Mammary epithelial cell (primary cell): ENCODE data around the gene BPGM.

ENCODE experiments used
- EZH2 ChIP-seq: IDR thresholded peaks from 2 replicates; pipeline ENCODE4 v1.6.1; 2012; ENCODE audit warnings: low read length, inconsistent platforms, borderline replicate concordance
- TF ChIP-seq, protein P1 (sequence below), 2 donors: IDR thresholded peaks in 1 of 2; conservative IDR thresholded peaks in 1 of 2; 2 replicates each; pipeline ENCODE4 v1.5.1; 2011 to 2012; ENCODE audit warnings: inconsistent platforms in 2 of 2, low read length in 2 of 2, mild to moderate bottlenecking in 2 of 2, control low read depth in 1 of 2, low read depth in 1 of 2; ENCODE audit not compliant: insufficient read depth in 1 of 2; ENCODE audit errors: extremely low read depth in 1 of 2

DNA sequence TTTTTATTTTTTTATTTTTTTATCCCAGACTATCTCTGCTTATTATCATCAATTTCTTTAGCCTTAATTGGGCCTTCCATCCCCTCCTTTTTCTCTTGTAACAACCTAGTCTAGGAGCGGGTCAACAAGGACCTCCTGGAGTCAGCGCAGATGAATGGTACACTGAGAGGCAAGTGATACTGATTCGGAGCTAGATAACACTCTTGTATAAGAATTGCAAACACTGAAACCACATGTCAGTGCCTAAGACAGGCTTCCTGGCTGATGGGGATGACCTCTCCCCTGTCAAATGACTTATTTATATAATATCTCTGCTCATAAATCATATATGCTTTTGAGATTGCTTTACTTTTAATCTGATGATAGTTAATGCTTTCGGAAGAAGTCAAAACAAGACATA is 22.7 kb downstream of the BPGM start:
- TF ChIP-seq, protein P1, sequence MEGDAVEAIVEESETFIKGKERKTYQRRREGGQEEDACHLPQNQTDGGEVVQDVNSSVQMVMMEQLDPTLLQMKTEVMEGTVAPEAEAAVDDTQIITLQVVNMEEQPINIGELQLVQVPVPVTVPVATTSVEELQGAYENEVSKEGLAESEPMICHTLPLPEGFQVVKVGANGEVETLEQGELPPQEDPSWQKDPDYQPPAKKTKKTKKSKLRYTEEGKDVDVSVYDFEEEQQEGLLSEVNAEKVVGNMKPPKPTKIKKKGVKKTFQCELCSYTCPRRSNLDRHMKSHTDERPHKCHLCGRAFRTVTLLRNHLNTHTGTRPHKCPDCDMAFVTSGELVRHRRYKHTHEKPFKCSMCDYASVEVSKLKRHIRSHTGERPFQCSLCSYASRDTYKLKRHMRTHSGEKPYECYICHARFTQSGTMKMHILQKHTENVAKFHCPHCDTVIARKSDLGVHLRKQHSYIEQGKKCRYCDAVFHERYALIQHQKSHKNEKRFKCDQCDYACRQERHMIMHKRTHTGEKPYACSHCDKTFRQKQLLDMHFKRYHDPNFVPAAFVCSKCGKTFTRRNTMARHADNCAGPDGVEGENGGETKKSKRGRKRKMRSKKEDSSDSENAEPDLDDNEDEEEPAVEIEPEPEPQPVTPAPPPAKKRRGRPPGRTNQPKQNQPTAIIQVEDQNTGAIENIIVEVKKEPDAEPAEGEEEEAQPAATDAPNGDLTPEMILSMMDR (conservative IDR thresholded peaks at IDR 0.05 in 1 of 2, IDR thresholded peaks at IDR 0.05 in 1 of 2; ENCODE audit: extremely low read depth in 1 of 2, insufficient read depth in 1 of 2, low read depth in 1 of 2, low read length in 2 of 2): no peak
- no peak for TF ChIP-seq EZH2
